NCI-H82 (cell line): ENCODE results near the gene BRICD5.

Source experiments
- DNase-seq: peaks from one replicate; lab custom pipeline; 2025; lab: John Stamatoyannopoulos, UW

The BRICD5 gene

GRCh38 chr16:2237493-2238149 is 27.0 kb upstream of the BRICD5 start:
- DNase-seq = peak; percentile 52

GRCh38 chr16:2237102-2237482 is 26.4 kb upstream of the BRICD5 start:
- DNase-seq = no peak

GRCh38 chr16:2236337-2237101 is 25.9 kb upstream of the BRICD5 start, which contains the start of gene DNASE1L2:
DNASE1L2 (plus strand) TSS chr16:2236444; CDS start chr16:2236817, 373 bp downstream.
- peak; percentile 64 for DNase-seq

GRCh38 chr16:2235695-2236336 is 25.2 kb upstream of the BRICD5 start:
- DNase-seq = no peak

- no peak for DNase-seq
These were observed 24.6 kb upstream of the BRICD5 start for GRCh38 chr16:2235234-2235651.

- no peak for DNase-seq
These were observed 24.1 kb upstream of the BRICD5 start for GRCh38 chr16:2234813-2235170.

- no peak for DNase-seq
These were observed 23.5 kb upstream of the BRICD5 start for GRCh38 chr16:2233872-2234812.

GRCh38 chr16:2233046-2233775 is 22.5 kb upstream of the BRICD5 start:
- no peak for DNase-seq

GRCh38 chr16:2232094-2232990 is 21.7 kb upstream of the BRICD5 start:
- DNase-seq = no peak

GRCh38 chr16:2231016-2231931 is 20.6 kb upstream of the BRICD5 start:
- DNase-seq = no peak

GRCh38 chr16:2230376-2230775 is 19.7 kb upstream of the BRICD5 start:
- no peak for DNase-seq

- DNase-seq = no peak
These were observed 19.1 kb upstream of the BRICD5 start for GRCh38 chr16:2229632-2230250.

GRCh38 chr16:2229091-2229490 is 18.4 kb upstream of the BRICD5 start:
- DNase-seq = no peak

GRCh38 chr16:2228161-2228824 is 17.6 kb upstream of the BRICD5 start:
- DNase-seq = no peak

GRCh38 chr16:2226918-2227317 is 16.3 kb upstream of the BRICD5 start:
- no peak for DNase-seq

GRCh38 chr16:2226245-2226793 is 15.7 kb upstream of the BRICD5 start:
- no peak for DNase-seq

GRCh38 chr16:2223942-2224486 is 13.4 kb upstream of the BRICD5 start:
- peak; percentile 72 for DNase-seq
